ENCODE results near the gene DACH1. TPM values are rescaled to one million over a fixed set of nuclear protein-coding genes. Genes with fewer than 3 reads are reported as not detected.

Gene DACH1
- total RNA-seq, 2 donors from 2014 or later, result 0.39 to 1.6 TPM

DNA sequence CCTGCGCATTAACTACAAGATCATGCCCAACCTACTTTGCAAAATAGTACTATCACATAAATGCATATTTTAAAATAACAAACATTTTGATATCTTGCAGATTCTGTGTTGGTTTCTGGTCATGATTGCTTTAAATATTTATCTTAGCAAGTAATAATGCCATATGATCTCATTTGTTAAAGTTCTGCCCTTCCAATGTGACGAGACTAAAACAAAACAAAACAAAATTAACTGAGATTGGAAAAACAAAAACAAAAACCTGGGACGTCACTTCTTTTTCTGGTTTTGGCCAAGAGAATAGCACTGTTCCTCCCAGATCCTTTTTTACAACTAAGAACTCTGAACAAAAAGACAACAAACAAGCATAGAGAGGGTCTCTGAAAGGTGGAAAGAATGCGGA is 436.3 kb downstream of the DACH1 start:
- no peak overlapping the region for H3K27ac ChIP-seq
- H3K36me3 ChIP-seq, result no peaks in the 10 kb centered on the region
- TF ChIP-seq, protein P1, sequence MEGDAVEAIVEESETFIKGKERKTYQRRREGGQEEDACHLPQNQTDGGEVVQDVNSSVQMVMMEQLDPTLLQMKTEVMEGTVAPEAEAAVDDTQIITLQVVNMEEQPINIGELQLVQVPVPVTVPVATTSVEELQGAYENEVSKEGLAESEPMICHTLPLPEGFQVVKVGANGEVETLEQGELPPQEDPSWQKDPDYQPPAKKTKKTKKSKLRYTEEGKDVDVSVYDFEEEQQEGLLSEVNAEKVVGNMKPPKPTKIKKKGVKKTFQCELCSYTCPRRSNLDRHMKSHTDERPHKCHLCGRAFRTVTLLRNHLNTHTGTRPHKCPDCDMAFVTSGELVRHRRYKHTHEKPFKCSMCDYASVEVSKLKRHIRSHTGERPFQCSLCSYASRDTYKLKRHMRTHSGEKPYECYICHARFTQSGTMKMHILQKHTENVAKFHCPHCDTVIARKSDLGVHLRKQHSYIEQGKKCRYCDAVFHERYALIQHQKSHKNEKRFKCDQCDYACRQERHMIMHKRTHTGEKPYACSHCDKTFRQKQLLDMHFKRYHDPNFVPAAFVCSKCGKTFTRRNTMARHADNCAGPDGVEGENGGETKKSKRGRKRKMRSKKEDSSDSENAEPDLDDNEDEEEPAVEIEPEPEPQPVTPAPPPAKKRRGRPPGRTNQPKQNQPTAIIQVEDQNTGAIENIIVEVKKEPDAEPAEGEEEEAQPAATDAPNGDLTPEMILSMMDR (IDR thresholded peaks at IDR 0.05), result no peak
- H3K9me3 ChIP-seq, result no peaks in the 10 kb centered on the region
- no peaks in the 10 kb centered on the region for H3K4me1 ChIP-seq
- DNase-seq (ENCODE audit: low spot score), result no peak
- H3K27me3 ChIP-seq, result no peaks in the 10 kb centered on the region
- H3K4me3 ChIP-seq, result no peak overlapping the region

DNA sequence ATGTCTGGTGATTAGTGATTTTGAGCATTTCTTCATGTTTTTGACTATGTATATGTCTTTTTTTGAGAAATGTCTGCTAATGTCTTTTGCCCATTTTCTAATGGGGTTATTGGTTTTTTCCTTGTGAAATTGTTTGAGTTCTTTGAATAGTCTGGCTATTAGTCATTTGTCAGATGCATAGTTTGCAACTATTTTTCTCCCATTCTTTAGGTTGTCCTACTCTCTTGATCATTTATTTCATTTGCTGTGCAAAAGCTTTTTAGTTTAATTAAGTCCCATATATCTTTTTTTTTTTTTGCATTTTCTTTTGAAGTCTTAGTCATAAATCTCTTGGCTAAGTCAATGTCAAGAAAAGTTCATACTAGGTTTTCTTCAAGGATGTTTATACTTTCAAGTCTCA is 449.8 kb downstream of the DACH1 start:
- TF ChIP-seq, protein P1 (IDR thresholded peaks at IDR 0.05), result no peak
- Histone ChIP-seq H3K36me3 (no peaks in the 10 kb centered on the region), H3K9me3 (peaks cover 0 to 15% of the 10 kb centered on the region in 2 donors), H3K4me1 (no peaks in the 10 kb centered on the region), H3K27me3 (no peaks in the 10 kb centered on the region), H3K27ac (no peak overlapping the region), H3K4me3 (no peak overlapping the region)
- DNase-seq (ENCODE audit: low spot score), result no peak

- no peak overlapping the region for H3K4me3 ChIP-seq
- no peak for DNase-seq (ENCODE audit: low spot score)
- no peaks in the 10 kb centered on the region for H3K4me1 ChIP-seq
- H3K27me3 ChIP-seq, result no peaks in the 10 kb centered on the region
- TF ChIP-seq, protein P1 (IDR thresholded peaks at IDR 0.05), result no peak
- no peaks in the 10 kb centered on the region for H3K9me3 ChIP-seq
- no peaks in the 10 kb centered on the region for H3K36me3 ChIP-seq
- no peak overlapping the region for H3K27ac ChIP-seq
Measured at GRCh38 chr13:71412231-71412630, 454.8 kb downstream of the DACH1 start.

- no peaks in the 10 kb centered on the region for H3K36me3 ChIP-seq
- no peak overlapping the region for H3K4me3 ChIP-seq
- H3K27me3 ChIP-seq, result no peaks in the 10 kb centered on the region
- H3K9me3 ChIP-seq, result no peaks in the 10 kb centered on the region
- no peak for DNase-seq (ENCODE audit: low spot score)
- no peak overlapping the region for H3K27ac ChIP-seq
- H3K4me1 ChIP-seq, result no peaks in the 10 kb centered on the region
- TF ChIP-seq, protein P1 (IDR thresholded peaks at IDR 0.05), result no peak
Measured at GRCh38 chr13:71408416-71408815, 458.6 kb downstream of the DACH1 start.

GRCh38 chr13:71399631-71400215 is 467.3 kb downstream of the DACH1 start:
- Histone ChIP-seq H3K4me3 (no peak overlapping the region), H3K27ac (no peak overlapping the region), H3K4me1 (no peaks in the 10 kb centered on the region), H3K9me3 (no peaks in the 10 kb centered on the region), H3K27me3 (no peaks in the 10 kb centered on the region), H3K36me3 (no peaks in the 10 kb centered on the region)
- no peak for DNase-seq (ENCODE audit: low spot score)
- TF ChIP-seq, protein P1 (IDR thresholded peaks at IDR 0.05), result no peak

GRCh38 chr13:71396149-71396548 is 470.9 kb downstream of the DACH1 start:
- DNase-seq (ENCODE audit: low spot score), result no peak
- H3K9me3 ChIP-seq, result peaks cover 0 to under 1% of the 10 kb centered on the region in 2 donors
- H3K4me1 ChIP-seq, result no peaks in the 10 kb centered on the region
- no peaks in the 10 kb centered on the region for H3K27me3 ChIP-seq
- H3K36me3 ChIP-seq, result no peaks in the 10 kb centered on the region
- no peak overlapping the region for H3K4me3 ChIP-seq
- no peak overlapping the region for H3K27ac ChIP-seq
- TF ChIP-seq, protein P1 (IDR thresholded peaks at IDR 0.05), result no peak
